Measurements from ENCODE around the gene TMEM272.

The TMEM272 gene

GRCh38 chr13:51797664-51798488 is 47.1 kb downstream of the TMEM272 start:
- ATAC-seq (ENCODE audit: insufficient read depth, low read depth) = peak; percentile 81

GRCh38 chr13:51796546-51796945 is 48.4 kb downstream of the TMEM272 start:
- H3K79me2 ChIP-seq (ENCODE audit: insufficient read depth, low read length) = no peaks in the 10 kb centered on the region
- no peak overlapping the region for H2AFZ ChIP-seq (ENCODE audit: low read depth, low read length)
- no peaks in the 10 kb centered on the region for H3K27me3 ChIP-seq (ENCODE audit: insufficient read depth, low read length, poor library complexity)
- no peaks in the 10 kb centered on the region for H4K20me1 ChIP-seq (ENCODE audit: insufficient read depth, low read length)
- no peak overlapping the region for H3K4me2 ChIP-seq (ENCODE audit: insufficient read depth, low read length)
- H3K36me3 ChIP-seq (ENCODE audit: insufficient read depth, low read length) = no peaks in the 10 kb centered on the region
- no peak for DNase-seq
- no peaks in the 10 kb centered on the region for H3K4me1 ChIP-seq (ENCODE audit: insufficient read depth, low read length)
- no peak for ATAC-seq (ENCODE audit: insufficient read depth, low read depth)
- H3K27ac ChIP-seq (ENCODE audit: low read length) = no peak overlapping the region
- TF ChIP-seq CTCF (IDR thresholded peaks at IDR 0.05; ENCODE audit: borderline replicate concordance, extremely low read depth, low read length, poor library complexity, severe bottlenecking) (no peak), EZH2 (IDR thresholded peaks at IDR 0.05; ENCODE audit: borderline replicate concordance, low read depth, low read length, severe bottlenecking) (no peak)
- H3K9me3 ChIP-seq (ENCODE audit: insufficient read depth, low read length, severe bottlenecking) = no peaks in the 10 kb centered on the region
- no peak overlapping the region for H3K4me3 ChIP-seq (ENCODE audit: low read depth in 1 of 2, low read length in 2 of 2)
- H3K9ac ChIP-seq (ENCODE audit: low read depth, low read length) = no peak overlapping the region

More at GRCh38 chr13:51797664-51798488, 47.1 kb downstream of the TMEM272 start:
- no peak overlapping the region for H2AFZ ChIP-seq (ENCODE audit: low read depth, low read length)
- no peaks in the 10 kb centered on the region for H3K9me3 ChIP-seq (ENCODE audit: insufficient read depth, low read length, severe bottlenecking)
- H3K4me2 ChIP-seq (ENCODE audit: insufficient read depth, low read length) = no peak overlapping the region
- H3K9ac ChIP-seq (ENCODE audit: low read depth, low read length) = no peak overlapping the region
- H3K4me3 ChIP-seq (ENCODE audit: low read depth in 1 of 2, low read length in 2 of 2) = no peak overlapping the region
- TF ChIP-seq EZH2 (IDR thresholded peaks at IDR 0.05; ENCODE audit: borderline replicate concordance, low read depth, low read length, severe bottlenecking) (no peak), CTCF (IDR thresholded peaks at IDR 0.05; ENCODE audit: borderline replicate concordance, extremely low read depth, low read length, poor library complexity, severe bottlenecking) (peak; percentile 74)
- H4K20me1 ChIP-seq (ENCODE audit: insufficient read depth, low read length) = no peaks in the 10 kb centered on the region
- peak; percentile 57 for DNase-seq
- H3K79me2 ChIP-seq (ENCODE audit: insufficient read depth, low read length) = no peaks in the 10 kb centered on the region
- H3K4me1 ChIP-seq (ENCODE audit: insufficient read depth, low read length) = peaks cover 11% of the 10 kb centered on the region
- H3K27ac ChIP-seq (ENCODE audit: low read length) = no peak overlapping the region
- no peaks in the 10 kb centered on the region for H3K36me3 ChIP-seq (ENCODE audit: insufficient read depth, low read length)
- H3K27me3 ChIP-seq (ENCODE audit: insufficient read depth, low read length, poor library complexity) = no peaks in the 10 kb centered on the region

GRCh38 chr13:51795419-51795818 is 49.6 kb downstream of the TMEM272 start:
- Histone ChIP-seq H3K9ac (ENCODE audit: low read depth, low read length) (no peak overlapping the region), H3K36me3 (ENCODE audit: insufficient read depth, low read length) (no peaks in the 10 kb centered on the region), H3K4me2 (ENCODE audit: insufficient read depth, low read length) (no peak overlapping the region), H3K27ac (ENCODE audit: low read length) (no peak overlapping the region), H2AFZ (ENCODE audit: low read depth, low read length) (no peak overlapping the region), H3K79me2 (ENCODE audit: insufficient read depth, low read length) (no peaks in the 10 kb centered on the region), H3K4me3 (ENCODE audit: low read depth in 1 of 2, low read length in 2 of 2) (no peak overlapping the region), H3K4me1 (ENCODE audit: insufficient read depth, low read length) (no peaks in the 10 kb centered on the region), H3K27me3 (ENCODE audit: insufficient read depth, low read length, poor library complexity) (no peaks in the 10 kb centered on the region), H3K9me3 (ENCODE audit: insufficient read depth, low read length, severe bottlenecking) (no peaks in the 10 kb centered on the region), H4K20me1 (ENCODE audit: insufficient read depth, low read length) (no peaks in the 10 kb centered on the region)
- no peak for ATAC-seq (ENCODE audit: insufficient read depth, low read depth)
- TF ChIP-seq EZH2 (IDR thresholded peaks at IDR 0.05; ENCODE audit: borderline replicate concordance, low read depth, low read length, severe bottlenecking) (no peak), CTCF (IDR thresholded peaks at IDR 0.05; ENCODE audit: borderline replicate concordance, extremely low read depth, low read length, poor library complexity, severe bottlenecking) (no peak)
- no peak for DNase-seq
